H9 (cell line): ENCODE measurements around the gene GPD1. TPM values are rescaled to one million over a fixed set of nuclear protein-coding genes. Genes with fewer than 3 reads are reported as not detected.

Experiments
- DNase-seq: peaks from one replicate; pipeline ENCODE4 v3.0.0-alpha.2; 2017
- H2AFZ ChIP-seq: one replicate; pipeline ENCODE4 v1.6.1; 2013; ENCODE audit warnings: mild to moderate bottlenecking, low read length, control low read depth, moderate library complexity
- H2AK5ac ChIP-seq: 2 replicates; pipeline ENCODE4 v1.6.1; 2013; ENCODE audit warnings: low read length, control low read depth, mixed read lengths; ENCODE audit not compliant: insufficient read length
- H2BK120ac ChIP-seq: one replicate; pipeline ENCODE4 v1.6.1; 2013; ENCODE audit warnings: low read depth, mild to moderate bottlenecking, low read length, control low read depth, inconsistent platforms; ENCODE audit not compliant: poor library complexity, severe bottlenecking
- H2BK12ac ChIP-seq: 2 replicates; pipeline ENCODE4 v1.6.1; 2013; ENCODE audit warnings: low read length, control low read depth, mixed read lengths, low read depth; ENCODE audit not compliant: insufficient read length
- H2BK15ac ChIP-seq: 2 replicates; pipeline ENCODE4 v1.6.1; 2013; ENCODE audit warnings: low read depth, low read length, control low read depth
- H2BK20ac ChIP-seq: one replicate; pipeline ENCODE4 v1.6.1; 2013; ENCODE audit warnings: low read depth, mild to moderate bottlenecking, low read length, control low read depth, inconsistent platforms; ENCODE audit not compliant: poor library complexity, severe bottlenecking
- H2BK5ac ChIP-seq: 2 replicates; pipeline ENCODE4 v1.6.1; 2013; ENCODE audit warnings: low read length, control low read depth, mixed read lengths; ENCODE audit not compliant: insufficient read length
- H3K14ac ChIP-seq: 2 replicates; pipeline ENCODE4 v1.6.1; 2013; ENCODE audit warnings: low read length, control low read depth; ENCODE audit not compliant: insufficient read depth
- H3K18ac ChIP-seq: 2 replicates; pipeline ENCODE4 v1.6.1; 2013; ENCODE audit warnings: low read depth, mild to moderate bottlenecking, mixed read lengths, low read length, control low read depth; ENCODE audit not compliant: insufficient read length
- H3K23ac ChIP-seq: 2 replicates; pipeline ENCODE4 v1.6.1; 2013; ENCODE audit warnings: low read length, control low read depth, mixed read lengths, low read depth; ENCODE audit not compliant: insufficient read length
- H3K23me2 ChIP-seq: 2 replicates; pipeline ENCODE4 v1.6.1; 2013; ENCODE audit warnings: low read depth, mild to moderate bottlenecking, mixed read lengths, low read length, control low read depth; ENCODE audit not compliant: insufficient read length, poor library complexity, severe bottlenecking
- H3K27ac ChIP-seq: 2 replicates; pipeline ENCODE4 v1.5.1; 2013; ENCODE audit warnings: low read length, control low read depth, mixed read lengths, low read depth; ENCODE audit not compliant: insufficient read length
- H3K27me3 ChIP-seq: 2 replicates; pipeline ENCODE4 v1.6.1; 2013; ENCODE audit warnings: low read length, control low read depth, inconsistent platforms; ENCODE audit not compliant: insufficient read depth
- H3K4ac ChIP-seq: 2 replicates; pipeline ENCODE4 v1.6.1; 2013; ENCODE audit warnings: low read depth, mild to moderate bottlenecking, control low read depth, inconsistent platforms, low read length, moderate library complexity
- H3K4me1 ChIP-seq: 2 replicates; pipeline ENCODE4 v1.6.1; 2013; ENCODE audit warnings: low read length, control low read depth, inconsistent platforms; ENCODE audit not compliant: insufficient read depth
- H3K4me2 ChIP-seq: 2 replicates; pipeline ENCODE4 v1.6.1; 2013; ENCODE audit warnings: low read length, control low read depth, mixed read lengths; ENCODE audit not compliant: insufficient read length, insufficient read depth
- H3K56ac ChIP-seq: 2 replicates; pipeline ENCODE4 v1.6.1; 2013; ENCODE audit warnings: low read depth, mild to moderate bottlenecking, mixed read lengths, low read length, control low read depth; ENCODE audit not compliant: insufficient read length
- H3K79me1 ChIP-seq: 2 replicates; pipeline ENCODE4 v1.6.1; 2013; ENCODE audit warnings: low read depth, mild to moderate bottlenecking, moderate library complexity, low read length, control low read depth, inconsistent platforms; ENCODE audit not compliant: insufficient read depth, poor library complexity, severe bottlenecking
- H3K79me2 ChIP-seq: 2 replicates; pipeline ENCODE4 v1.6.1; 2013; ENCODE audit warnings: low read length, control low read depth, inconsistent platforms; ENCODE audit not compliant: insufficient read depth
- H3K9ac ChIP-seq: 2 replicates; pipeline ENCODE4 v1.6.1; 2013; ENCODE audit warnings: low read length, control low read depth, mixed read lengths; ENCODE audit not compliant: insufficient read length; ENCODE audit errors: extremely low read depth
- H3K9me3 ChIP-seq: one replicate; pipeline ENCODE4 v1.6.1; 2013; ENCODE audit warnings: low read depth, low read length, inconsistent platforms; ENCODE audit not compliant: control insufficient read depth
- H3T11ph ChIP-seq: one replicate; pipeline ENCODE4 v1.6.1; 2013; ENCODE audit warnings: mild to moderate bottlenecking, low read length, control low read depth, inconsistent platforms
- H4K20me1 ChIP-seq: one replicate; pipeline ENCODE4 v1.6.1; 2013; ENCODE audit not compliant: control insufficient read depth, insufficient read length, insufficient read depth
- H4K5ac ChIP-seq: 2 replicates; pipeline ENCODE4 v1.6.1; 2013; ENCODE audit warnings: low read depth, mild to moderate bottlenecking, mixed read lengths, low read length, control low read depth; ENCODE audit not compliant: insufficient read length
- H4K8ac ChIP-seq: replicated peaks from 2 replicates; pipeline ENCODE4 v1.6.1; 2013; ENCODE audit warnings: low read length, control low read depth, mixed read lengths, low read depth; ENCODE audit not compliant: insufficient read length
- H4K91ac ChIP-seq: 2 replicates; pipeline ENCODE4 v1.6.1; 2013; ENCODE audit warnings: low read depth, mild to moderate bottlenecking, moderate library complexity, mixed read lengths, low read length, control low read depth; ENCODE audit not compliant: insufficient read length
- H3K27ac Mint-ChIP-seq, 3 experiments: 2 replicates in 2 of 3; 3 replicates in 1 of 3; pipeline ENCODE4 v1.8.0; 2020 to 2021; ENCODE audit warnings: mixed read lengths in 3 of 3, mild to moderate bottlenecking in 1 of 3, moderate library complexity in 1 of 3
- H3K27me3 Mint-ChIP-seq: 2 replicates; pipeline ENCODE4 v1.8.0; 2021; ENCODE audit warnings: low read depth, mild to moderate bottlenecking, moderate library complexity, mixed read lengths
- H3K36me3 Mint-ChIP-seq, 3 experiments: 2 replicates in 2 of 3; 3 replicates in 1 of 3; pipeline ENCODE4 v1.8.0; 2020 to 2021; ENCODE audit warnings: low read depth in 3 of 3, mixed read lengths in 3 of 3; ENCODE audit not compliant: insufficient read depth in 1 of 3
- H3K4me1 Mint-ChIP-seq, 2 experiments: 2 replicates each; pipeline ENCODE4 v1.8.0; 2020; ENCODE audit warnings: mixed read lengths in 2 of 2
- H3K4me3 Mint-ChIP-seq, 2 experiments: 2 replicates in 1 of 2; 3 replicates in 1 of 2; pipeline ENCODE4 v1.8.0; 2020 to 2021; ENCODE audit warnings: mild to moderate bottlenecking in 2 of 2, mixed read lengths in 2 of 2, moderate library complexity in 1 of 2
- H3K9me3 Mint-ChIP-seq, 2 experiments: 2 replicates in 1 of 2; 3 replicates in 1 of 2; pipeline ENCODE4 v1.8.0; 2020; ENCODE audit warnings: mild to moderate bottlenecking in 2 of 2, mixed read lengths in 2 of 2, moderate library complexity in 1 of 2
- CTCF ChIP-seq: fragments of 200-600 bp; sonication (generic); conservative IDR thresholded peaks from 3 replicates; pipeline ENCODE4 v1.8.0; 2021; ENCODE audit warnings: antibody characterized with exemption, mild to moderate bottlenecking
- WGBS: extraction: QIAGEN DNeasy Blood & Tissue Kit; methylation state at CpG from one replicate; pipeline ENCODE4 v1.1.7; 2013; ENCODE audit warnings: missing lambda C conversion rate, low lambda C conversion rate, mixed read lengths; ENCODE audit not compliant: insufficient read length; ENCODE audit errors: extremely low coverage; 5-methylcytosine and 5-hydroxymethylcytosine counted together
- total RNA-seq: library from RNA; stranded (reverse); gene quantifications from 2 replicates; pipeline ENCODE4 v1.2.1, GENCODE V29; 2021

GPD1 gene
- total RNA-seq, 1 experiment from 2014 or later, result 0.70 TPM

- Histone ChIP-seq H3K4ac (no peak overlapping the region), H3K79me1 (no peaks in the 10 kb centered on the region), H4K20me1 (no peaks in the 10 kb centered on the region), H3K14ac (no peak overlapping the region), H4K5ac (no peak overlapping the region), H2BK120ac (no peak overlapping the region), H2AFZ (no peak overlapping the region), H3K18ac (no peak overlapping the region), H3K27me3 (no peaks in the 10 kb centered on the region), H2AK5ac (no peak overlapping the region), H3K4me1 (no peaks in the 10 kb centered on the region), H2BK12ac (no peak overlapping the region), H3K9me3 (no peaks in the 10 kb centered on the region), H2BK5ac (no peak overlapping the region), H3K56ac (no peak overlapping the region), H3K79me2 (no peaks in the 10 kb centered on the region), H4K91ac (no peak overlapping the region), H3K27ac (no peak overlapping the region), H4K8ac (no peak overlapping the region), H3K23ac (no peak overlapping the region), H2BK15ac (no peak overlapping the region), H3K4me2 (peak overlapping the region; percentile 72), H3T11ph (no peak overlapping the region), H3K9ac (peak overlapping the region; percentile 33), H2BK20ac (no peak overlapping the region), H3K23me2 (no peaks in the 10 kb centered on the region)
- DNase-seq, result no peak
- Mint-ChIP-seq H3K36me3 (peaks cover 39 to 47% (median 45%) of the 10 kb centered on the region in 3 experiments), H3K4me1 (peaks cover 11 to 21% of the 10 kb centered on the region in 2 experiments), H3K27me3 (peaks cover 10% of the 10 kb centered on the region), H3K4me3 (peak overlapping the region; percentile 90 to 95), H3K9me3 (no peaks in the 10 kb centered on the region), H3K27ac (peak overlapping the region; percentile 89 to 97 (median 95); a peak in 6 of 7 replicates)
- no CpG with 5 or more reads among the region's 8 CpGs for WGBS
- TF ChIP-seq CTCF, result no peak
Observed at GRCh38 chr12:50085615-50086072, 18.2 kb upstream of the GPD1 start.
